SKM-1 treated with dmso at 0.1 percent for 144 hours (cell line): ENCODE results near the gene PPP1R12A.

Experiments
- DNase-seq: peaks from one replicate; lab custom pipeline; 2025; ENCODE audit not compliant: unreplicated experiment; lab: John Stamatoyannopoulos, UW

Gene PPP1R12A

DNA sequence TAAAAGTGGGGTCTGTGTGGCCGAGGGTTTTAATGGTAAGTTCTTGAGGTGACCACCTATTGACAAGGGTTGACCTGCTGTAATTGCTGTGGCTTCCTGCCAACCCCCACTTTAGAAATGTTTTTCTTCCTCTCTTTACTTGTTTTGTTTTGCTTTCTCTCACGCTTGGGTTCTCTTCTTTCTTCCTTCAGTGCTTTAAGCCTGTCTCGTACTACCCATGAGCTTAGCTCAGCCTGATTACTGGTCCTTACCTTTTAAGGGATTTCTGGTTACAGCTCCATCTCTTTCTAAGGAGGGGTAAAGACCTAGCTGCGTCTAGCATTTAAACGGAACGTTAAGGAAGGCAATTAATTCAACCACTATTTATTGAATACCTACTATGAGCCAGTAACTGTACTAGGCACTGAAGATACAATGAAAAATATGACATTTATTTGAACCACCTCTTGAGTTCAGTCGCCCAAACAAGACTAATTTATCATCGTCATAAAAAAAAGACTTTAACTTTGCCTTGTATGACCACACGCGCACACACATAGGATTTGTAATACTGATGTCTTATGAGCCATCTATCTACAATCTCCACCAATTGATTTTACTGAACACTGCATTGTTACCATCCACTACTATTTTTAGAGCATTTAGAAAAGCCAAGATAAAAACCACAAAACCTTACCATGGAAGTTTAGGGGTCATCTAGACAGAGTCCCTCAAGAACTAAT, 888 bp upstream of the PPP1R12A start:
- no peak for DNase-seq

DNA sequence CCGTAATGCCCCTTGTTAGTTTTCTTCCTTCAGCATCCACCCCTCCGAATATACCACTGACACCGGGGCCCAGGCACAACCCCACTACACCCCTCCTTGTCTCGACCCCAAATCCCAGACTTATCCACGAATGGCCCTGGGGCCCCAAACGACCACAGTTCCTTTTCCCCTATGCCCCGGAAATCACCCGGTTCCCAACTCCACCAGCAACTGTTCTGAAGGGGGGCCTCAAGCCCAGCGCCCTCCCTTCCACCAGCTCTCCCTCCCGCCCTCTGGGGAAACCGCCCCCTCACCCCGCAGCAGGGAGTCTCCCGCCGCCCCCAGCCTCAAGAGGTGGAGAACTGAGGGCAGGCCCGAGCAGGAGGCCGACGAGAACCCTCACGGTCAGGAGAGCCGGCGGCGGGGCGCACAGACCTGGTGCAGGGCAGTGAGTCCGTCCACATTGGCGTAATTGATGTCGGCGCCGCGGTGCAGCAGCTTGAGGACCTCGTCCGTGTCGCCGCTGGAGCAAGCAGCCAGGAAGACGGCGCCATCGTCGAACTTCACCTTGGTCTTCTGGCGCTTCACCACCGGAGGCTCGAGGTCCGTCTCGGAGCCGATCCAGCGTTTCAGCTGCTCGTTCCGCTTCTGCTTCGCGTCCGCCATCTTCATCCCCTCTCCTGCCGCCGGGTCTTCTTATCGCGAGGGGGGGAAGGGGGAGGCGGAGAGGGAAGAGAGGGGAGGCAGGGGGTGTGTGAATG, 446 bp downstream of the PPP1R12A start:
- DNase-seq = no peak

DNA sequence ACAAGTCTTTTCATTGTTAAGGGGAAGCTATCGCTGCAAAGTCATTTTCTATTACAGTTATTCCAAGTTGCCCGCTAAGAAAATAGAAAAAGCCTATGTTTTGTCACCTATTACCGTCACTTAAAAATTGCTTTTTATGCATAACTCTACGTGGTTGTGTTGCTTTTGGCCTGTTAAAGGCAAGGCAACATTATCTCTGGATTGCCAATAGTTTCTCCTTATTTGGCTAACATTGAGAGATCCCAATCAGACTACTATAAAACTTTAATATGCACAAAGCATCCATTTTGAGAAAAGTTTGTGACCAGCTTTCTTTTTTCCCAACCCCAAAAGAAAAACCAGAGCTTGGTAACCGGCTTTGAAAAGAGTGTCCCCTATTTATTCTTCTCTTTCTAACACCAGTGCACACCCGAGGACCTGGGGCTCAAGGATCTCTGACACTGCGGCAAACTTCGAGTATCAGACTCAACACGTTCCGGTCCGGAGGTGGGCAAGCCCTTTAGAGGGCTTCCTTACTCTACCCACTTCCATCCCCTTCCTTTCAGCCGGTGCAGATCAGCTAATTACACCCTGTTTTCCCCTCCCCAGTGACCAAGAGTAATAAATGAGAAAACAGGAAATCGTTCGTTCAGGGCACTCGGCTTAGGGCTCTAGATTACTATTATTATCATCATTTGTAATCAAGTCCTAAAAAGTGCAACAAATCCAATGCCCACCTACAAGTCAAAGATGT, 1.2 kb downstream of the PPP1R12A start:
- DNase-seq = no peak

DNA sequence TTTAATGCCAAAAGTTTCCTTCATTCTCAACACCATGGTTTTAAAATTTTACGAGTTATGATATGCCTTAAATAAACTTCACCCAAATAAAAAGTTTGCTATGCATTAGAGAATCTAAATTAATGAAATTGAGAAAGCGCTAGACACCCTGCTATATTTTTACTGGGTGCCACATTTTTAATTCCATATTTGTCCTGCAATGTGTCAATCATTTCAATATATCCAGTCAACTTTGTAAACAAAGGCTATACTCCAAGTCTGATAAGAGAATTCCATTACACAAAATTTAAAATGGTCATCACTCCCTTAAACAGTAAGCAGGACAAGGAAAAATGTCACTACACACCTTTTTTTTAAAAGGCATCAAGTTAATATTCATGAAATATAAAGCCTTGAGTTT, 1.9 kb downstream of the PPP1R12A start:
- DNase-seq = no peak

DNA sequence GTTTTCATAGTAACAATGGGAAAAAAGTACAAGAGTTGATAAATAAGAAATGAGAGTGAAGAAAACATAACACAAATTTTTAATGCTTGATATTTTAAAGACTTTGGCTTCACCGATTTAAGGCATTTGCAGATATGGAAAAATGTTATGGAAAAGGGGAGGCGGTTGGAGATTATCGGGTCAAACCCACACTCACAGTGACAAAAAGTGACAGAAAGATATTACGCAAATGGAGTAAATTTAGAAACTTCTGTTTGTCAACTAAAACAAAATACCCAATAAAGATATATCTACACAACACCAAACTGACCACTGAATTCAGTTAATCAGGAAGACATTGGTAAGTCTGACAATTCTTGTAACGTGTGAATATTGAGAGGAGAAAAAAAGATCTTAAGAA, 2.5 kb downstream of the PPP1R12A start:
- DNase-seq = no peak

DNA sequence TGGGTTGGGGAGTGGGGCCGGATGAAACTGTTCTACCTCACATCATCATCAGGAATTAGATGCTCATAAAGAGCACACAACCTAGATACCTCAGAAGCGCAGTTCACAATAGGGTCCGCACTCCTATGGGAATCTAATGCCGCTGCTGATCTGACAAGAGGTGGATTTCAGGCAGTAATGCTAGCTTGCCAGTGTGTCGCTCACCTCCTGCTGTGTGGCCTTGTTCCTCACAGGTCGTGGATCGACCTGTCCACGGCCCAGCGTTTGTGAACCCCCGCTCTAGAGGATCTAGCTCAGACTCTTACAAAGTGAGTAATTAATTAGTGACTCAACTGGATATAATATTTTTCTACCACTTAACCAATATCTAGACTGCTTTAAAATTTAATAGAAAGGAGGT, 5.8 kb downstream of the PPP1R12A start:
- DNase-seq = no peak

DNA sequence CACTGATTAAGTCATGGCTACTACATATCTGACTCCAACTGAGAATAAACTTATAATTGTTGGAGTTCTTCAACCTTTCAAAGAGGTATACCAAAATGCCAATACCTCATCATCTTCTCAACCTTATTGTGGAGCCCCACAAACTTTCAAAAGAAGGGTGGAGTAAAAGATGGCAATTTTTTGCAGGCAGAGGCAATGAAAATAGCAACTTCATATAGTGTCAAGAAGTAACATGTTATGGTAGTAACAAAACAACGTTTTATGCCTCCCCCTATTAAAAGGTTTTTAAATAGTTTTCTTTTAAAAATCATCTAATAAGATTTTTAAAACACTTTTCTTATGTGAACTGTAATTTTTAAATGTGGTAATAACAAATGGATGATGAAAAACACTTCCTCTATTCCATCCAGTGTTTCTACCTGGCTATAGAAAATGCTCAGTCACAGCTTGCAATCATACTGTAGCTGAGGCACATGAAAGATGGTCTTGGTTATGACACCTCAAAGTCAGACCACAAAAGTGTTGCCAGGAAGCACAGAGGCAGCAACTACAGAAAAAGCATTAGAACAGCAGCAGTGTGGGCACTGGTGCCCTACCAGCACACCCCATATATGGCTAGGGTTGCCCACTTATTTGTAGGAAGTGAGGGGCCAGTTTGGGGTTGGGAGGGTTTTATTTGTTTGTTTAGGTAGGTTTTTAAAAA, 7.0 kb downstream of the PPP1R12A start:
- DNase-seq = peak; percentile 43

DNA sequence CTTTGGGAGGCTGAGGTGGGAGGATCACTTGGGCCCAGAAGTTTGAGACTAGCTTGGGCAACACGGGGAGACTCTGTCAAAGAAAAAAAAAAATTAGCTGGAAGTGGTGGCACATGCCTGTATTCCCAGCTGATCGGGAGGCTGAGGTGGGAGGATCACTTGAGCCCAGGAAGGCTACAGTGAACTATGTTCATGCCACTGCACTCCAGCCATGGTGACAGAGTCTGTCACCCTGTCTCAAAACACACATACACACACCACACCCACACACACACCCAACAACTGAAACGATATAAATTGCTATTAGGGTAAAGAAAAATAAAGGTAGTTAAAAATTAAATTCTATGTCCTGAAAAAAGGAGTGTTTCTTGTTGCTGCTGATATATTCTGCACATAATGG, 7.9 kb downstream of the PPP1R12A start:
- no peak for DNase-seq

DNA sequence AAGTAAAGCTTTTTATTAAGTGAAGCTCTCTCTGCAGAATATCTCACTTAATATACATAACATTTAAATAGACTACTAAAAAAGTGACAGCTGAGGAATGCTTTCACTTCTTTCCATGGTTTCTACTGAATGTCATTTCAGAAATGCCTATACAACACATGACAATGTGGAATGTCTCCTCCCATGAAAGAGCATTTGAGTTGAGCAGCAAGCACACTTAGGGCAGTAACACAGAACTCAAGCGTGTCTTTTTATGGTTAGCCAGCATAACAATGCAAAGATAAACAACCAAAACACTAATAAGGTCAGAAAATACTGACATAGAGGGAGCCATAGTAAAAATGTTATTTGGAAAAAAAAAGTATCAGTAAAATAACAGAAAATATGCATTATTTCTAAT, 9.4 kb downstream of the PPP1R12A start:
- no peak for DNase-seq

DNA sequence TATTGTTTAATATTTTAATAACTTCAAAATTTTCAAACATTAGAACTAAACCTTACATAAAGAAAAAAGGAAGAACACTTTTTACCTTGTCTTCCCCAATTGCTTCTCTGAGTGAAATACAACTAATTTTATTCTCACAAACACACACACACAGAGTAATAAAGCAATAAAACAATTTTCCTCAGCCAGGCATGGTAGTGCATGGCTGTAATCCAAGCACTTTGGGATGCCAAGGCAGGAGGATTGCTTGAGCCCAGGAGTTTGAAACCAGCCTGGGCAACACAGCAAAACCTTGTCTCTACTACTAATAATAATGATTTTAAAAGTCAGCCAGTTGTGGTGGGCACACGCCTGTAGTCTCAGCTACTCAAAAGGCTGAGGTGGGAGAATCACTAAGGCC, 13.1 kb downstream of the PPP1R12A start:
- DNase-seq = no peak

DNA sequence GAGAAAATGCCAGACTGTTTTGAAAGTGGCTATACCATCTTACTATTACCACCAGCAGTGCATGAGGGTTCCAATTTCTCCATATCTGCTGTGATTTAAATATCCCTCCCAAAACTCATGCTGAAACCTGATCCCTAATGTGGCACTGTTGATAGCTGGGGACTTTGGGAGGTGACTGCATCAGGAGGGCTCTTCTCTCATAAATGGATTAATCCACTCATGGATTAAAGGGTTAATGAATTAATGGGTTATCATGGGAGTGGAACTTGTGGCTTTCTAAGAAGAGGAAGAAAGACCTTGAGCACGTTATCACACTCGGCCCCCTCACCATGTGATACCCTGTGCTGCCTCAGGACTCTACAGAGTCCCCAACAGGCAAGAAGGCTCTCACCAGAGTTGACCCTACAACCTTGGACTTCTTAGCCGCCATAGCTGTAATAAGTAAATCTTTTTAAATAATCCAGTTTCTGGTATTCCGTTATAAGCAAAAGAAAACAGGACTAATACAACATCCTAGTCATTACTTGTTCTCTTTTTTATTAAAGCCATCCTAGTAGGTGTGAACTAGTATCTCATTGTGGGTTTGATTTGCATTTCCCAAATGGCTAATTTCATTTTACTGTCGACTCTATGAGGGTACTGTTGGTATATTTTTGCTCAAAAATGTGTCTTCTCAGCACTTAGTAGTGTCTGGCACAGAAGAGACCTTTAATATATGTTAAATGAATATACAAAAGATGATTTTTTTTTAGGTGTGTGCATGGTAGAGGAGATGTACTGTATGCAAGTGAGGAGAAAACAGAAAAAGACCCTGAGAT, 14.3 kb downstream of the PPP1R12A start:
- DNase-seq = no peak

DNA sequence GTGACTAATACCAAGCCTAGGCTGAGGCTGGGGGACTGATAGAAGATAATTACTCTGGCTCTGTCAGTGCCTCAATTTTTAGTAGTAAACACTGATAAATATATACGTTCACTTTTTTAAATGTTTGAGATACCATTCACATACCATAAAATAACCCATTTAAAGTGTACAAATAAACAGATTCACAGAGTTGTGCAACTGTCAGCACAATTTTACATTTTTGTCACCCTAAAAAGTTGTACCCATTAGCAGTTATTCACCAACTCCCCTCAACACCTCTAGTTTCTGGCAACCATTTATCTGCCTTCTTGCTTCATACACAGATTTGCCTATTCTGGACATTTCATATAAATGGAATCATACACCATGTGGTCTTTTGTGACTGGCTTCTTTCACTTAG, 15.1 kb downstream of the PPP1R12A start:
- no peak for DNase-seq

DNA sequence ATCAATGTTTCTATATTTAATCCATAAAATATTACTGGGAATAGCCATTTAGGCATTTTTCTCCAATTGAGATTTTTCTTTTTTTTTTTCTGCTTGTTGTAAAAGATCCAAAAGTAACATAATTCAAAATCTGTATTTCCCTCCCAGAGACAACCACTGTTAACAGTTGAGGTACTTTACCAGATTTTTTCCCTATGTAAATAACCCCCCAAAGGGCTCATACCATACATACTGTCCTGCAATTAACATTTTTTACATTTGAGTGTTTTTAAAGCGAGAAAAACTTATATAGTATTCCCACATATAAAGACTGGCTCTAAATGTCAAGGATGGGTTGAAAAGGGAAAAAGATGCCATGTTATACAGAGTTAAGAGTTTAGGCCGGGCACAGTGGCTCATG, 18.1 kb downstream of the PPP1R12A start:
- DNase-seq = no peak

DNA sequence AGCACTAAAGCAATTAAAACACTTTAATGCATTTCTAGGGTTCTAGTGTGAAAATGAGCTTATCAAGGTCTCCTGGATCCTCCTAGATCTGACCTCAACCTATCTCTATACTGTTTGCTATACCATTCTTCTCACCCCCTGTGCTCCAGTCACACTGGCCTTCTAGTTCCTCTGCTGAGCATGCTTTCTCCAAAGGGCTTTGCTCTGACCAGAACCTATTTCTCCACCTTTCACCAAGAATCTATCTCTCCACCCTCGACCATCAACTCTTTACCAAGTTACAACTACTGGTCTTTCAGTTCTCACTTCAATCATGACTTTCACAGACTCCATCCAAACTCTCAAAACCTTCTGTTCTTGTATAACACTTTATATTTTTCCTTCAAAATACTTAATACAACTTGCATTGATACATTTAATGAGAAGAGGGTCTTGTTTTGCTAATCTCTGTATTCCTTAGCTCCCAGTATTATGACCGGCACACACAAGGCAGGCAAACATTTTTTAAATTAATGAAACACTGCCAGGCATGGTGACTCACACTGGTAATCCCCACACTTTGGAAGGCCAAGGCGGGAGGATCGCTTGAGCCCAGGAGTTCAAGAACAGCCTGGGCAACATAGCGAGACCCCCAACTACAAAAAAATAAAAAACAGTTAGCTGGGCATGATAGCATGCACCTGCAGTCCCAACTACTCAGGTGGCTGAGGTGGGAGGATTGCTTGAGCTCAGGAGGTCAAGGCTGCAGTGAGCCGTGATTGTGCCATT, 22.8 kb downstream of the PPP1R12A start:
- DNase-seq = no peak

DNA sequence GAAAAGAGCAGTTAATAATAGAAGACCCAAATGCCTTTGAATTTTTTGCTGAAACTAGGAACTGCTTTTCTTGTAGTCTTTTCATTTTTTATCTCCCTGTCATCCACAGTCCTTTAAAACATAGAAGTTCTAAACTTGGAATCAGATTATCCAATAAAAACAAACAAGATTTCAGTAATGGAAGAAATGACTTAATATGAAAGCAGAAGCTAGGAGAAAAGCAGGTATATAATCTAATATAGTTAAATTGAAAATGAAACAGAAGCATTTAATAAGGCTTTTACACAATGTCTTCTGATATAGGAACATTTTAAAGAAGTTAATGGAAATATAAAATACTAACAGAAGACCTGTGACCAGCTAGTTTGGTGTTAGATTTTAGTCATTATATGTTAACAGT, 26.5 kb downstream of the PPP1R12A start:
- no peak for DNase-seq

DNA sequence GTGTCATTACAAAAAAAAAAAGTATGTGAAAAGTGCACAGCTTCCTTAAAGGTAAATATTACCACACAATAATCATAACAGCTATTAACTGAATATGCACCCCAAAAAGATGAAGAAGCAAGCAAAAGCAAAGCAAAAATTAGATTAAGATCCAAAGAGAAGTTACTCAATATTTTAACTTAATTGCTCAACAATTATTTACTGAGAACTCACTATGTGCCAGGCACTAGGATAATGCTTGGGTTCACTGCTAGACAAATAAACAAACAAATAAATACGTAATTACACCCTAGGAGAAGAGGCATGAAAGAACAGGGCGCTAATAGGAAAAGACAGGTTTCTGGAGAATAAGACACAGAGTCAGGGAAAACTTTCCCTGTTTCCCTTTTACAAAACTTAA, 33.4 kb downstream of the PPP1R12A start:
- DNase-seq = no peak

DNA sequence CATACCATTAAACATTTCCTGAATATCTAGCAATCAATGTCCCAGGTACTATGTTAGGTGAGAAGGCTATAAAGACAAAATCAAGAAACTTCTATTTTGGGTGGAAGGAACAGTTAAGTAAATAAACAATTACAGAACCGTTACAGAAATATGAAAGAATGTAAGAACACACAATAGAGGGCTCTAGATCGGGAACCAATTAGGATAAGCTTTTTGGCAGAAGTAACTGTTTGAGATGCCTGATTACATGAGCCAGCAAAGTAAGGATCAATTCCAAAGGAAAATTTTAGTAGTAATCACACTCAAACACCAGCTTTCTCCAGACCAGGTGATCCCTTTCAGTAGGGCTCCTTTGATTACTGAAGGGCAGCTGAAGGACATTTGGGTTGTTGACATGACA, 33.9 kb downstream of the PPP1R12A start:
- no peak for DNase-seq

DNA sequence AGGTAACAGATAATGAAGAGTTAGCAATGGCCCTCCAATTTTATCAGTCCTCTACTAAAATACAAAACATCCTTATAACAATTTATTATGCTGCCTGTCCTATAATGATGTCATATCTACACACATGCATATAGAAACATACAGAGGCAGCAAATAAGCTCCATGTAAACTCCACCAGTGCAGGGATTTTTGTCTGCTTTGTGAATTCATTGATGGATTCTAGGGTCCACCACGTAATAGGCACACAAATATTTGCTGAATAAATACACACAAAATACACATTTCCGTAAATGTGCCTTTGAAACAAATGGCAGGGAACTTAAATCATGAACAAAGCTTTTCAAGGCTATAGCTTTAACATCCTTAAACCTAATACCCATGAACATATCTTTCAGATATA, 34.7 kb downstream of the PPP1R12A start:
- no peak for DNase-seq

DNA sequence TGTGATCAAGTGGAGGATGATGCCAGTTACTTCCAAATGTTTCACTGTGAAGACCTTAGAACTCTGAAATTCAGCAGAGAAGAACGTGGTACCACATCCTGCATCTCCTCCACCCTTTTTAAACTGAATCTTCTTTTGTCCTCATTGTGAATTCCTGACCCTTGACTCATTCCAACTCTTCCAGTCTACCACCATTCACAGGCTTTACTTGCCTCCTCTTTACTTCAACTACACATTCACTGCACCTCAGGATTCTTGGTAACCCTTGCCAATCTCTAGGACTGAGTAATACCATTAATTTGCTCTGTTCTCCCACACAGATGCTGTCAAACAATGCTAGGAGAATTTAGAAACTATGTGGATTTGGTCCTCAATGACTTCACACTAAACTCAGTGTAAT, 37.3 kb downstream of the PPP1R12A start:
- no peak for DNase-seq

DNA sequence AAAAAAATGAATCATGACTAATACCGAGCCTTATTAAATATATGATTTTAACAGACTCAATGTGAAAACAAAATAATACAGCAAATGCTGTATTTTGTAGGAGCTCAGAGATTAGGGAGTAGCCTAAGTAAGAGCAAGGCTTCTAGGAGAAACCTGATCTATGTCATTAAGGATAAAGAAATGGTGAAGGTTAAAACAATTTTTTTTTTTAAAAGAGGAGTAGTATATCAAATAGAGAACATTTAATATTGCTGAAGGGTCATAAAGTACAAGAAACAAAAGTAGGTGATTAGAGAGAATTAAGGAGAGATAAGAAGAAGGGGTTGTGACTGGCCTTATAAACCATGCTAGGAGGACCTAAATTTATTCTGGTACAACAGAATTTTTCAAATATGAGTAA, 39.1 kb downstream of the PPP1R12A start:
- no peak for DNase-seq
